Mesenchymal stem cell (in vitro differentiated cells and primary cell): Measurements from ENCODE around the gene ADAMTS17.

Source experiments
- DNase-seq: peaks from one replicate; pipeline ENCODE4 v3.0.0-alpha.2; 2013
- H2AFZ ChIP-seq: one replicate; pipeline ENCODE4 v1.6.1; 2013; ENCODE audit warnings: low read depth, mild to moderate bottlenecking, control low read depth, inconsistent platforms, low read length, moderate library complexity
- H2AK5ac ChIP-seq: 2 replicates; pipeline ENCODE4 v1.6.1; 2013; ENCODE audit warnings: low read length, moderate library complexity, mild to moderate bottlenecking, inconsistent platforms; ENCODE audit not compliant: severe bottlenecking
- H2BK120ac ChIP-seq: one replicate; pipeline ENCODE4 v1.6.1; 2013; ENCODE audit warnings: low read depth, mild to moderate bottlenecking, inconsistent platforms, low read length, moderate library complexity
- H2BK12ac ChIP-seq, 2 experiments: one replicate each; pipeline ENCODE4 v1.6.1; 2013; ENCODE audit warnings: inconsistent platforms in 2 of 2, low read length in 2 of 2, mild to moderate bottlenecking in 2 of 2, moderate library complexity in 2 of 2, control low read depth in 1 of 2
- H2BK15ac ChIP-seq: one replicate; pipeline ENCODE4 v1.6.1; 2013; ENCODE audit warnings: mild to moderate bottlenecking, low read depth, inconsistent platforms; ENCODE audit not compliant: poor library complexity, severe bottlenecking
- H2BK5ac ChIP-seq: 2 replicates; pipeline ENCODE4 v1.6.1; 2013; ENCODE audit warnings: low read depth, mild to moderate bottlenecking, low read length, control low read depth, inconsistent platforms; ENCODE audit not compliant: poor library complexity, severe bottlenecking
- H3K14ac ChIP-seq, 2 experiments: one replicate each; pipeline ENCODE4 v1.6.1; 2013; ENCODE audit warnings: inconsistent platforms in 2 of 2, low read length in 2 of 2, control low read depth in 1 of 2, mild to moderate bottlenecking in 1 of 2, moderate library complexity in 1 of 2
- H3K18ac ChIP-seq, 2 experiments: one replicate each; pipeline ENCODE4 v1.6.1; 2013; ENCODE audit warnings: inconsistent platforms in 2 of 2, low read length in 2 of 2, control low read depth in 1 of 2, low read depth in 1 of 2, mild to moderate bottlenecking in 1 of 2
- H3K23ac ChIP-seq, 2 experiments: one replicate each; pipeline ENCODE4 v1.6.1; 2013; ENCODE audit warnings: inconsistent platforms in 2 of 2, low read length in 2 of 2, mild to moderate bottlenecking in 2 of 2, moderate library complexity in 2 of 2, control low read depth in 1 of 2
- H3K27ac ChIP-seq: 2 replicates; pipeline ENCODE4 v1.5.1; 2013; ENCODE audit warnings: mild to moderate bottlenecking, moderate library complexity, low read length, control low read depth, inconsistent platforms; ENCODE audit not compliant: poor library complexity, severe bottlenecking
- H3K27me3 ChIP-seq, 2 experiments: 2 replicates each; pipeline versions ENCODE4 v1.6.1 to v1.7.0; 2013; ENCODE audit warnings: low read length in 2 of 2, mild to moderate bottlenecking in 2 of 2, moderate library complexity in 2 of 2, control low read depth in 1 of 2, inconsistent platforms in 1 of 2; ENCODE audit not compliant: control insufficient read depth in 1 of 2, insufficient read depth in 1 of 2
- H3K36me3 ChIP-seq, 2 experiments: 2 replicates each; pipeline versions ENCODE4 v1.6.1 to v1.7.0; 2013; ENCODE audit warnings: low read length in 2 of 2, control low read depth in 1 of 2, inconsistent platforms in 1 of 2, low read depth in 1 of 2, mild to moderate bottlenecking in 1 of 2; ENCODE audit not compliant: insufficient read depth in 2 of 2, control insufficient read depth in 1 of 2
- H3K4ac ChIP-seq, 2 experiments: one replicate each; pipeline ENCODE4 v1.6.1; 2013; ENCODE audit warnings: inconsistent platforms in 2 of 2, low read length in 2 of 2, mild to moderate bottlenecking in 2 of 2, moderate library complexity in 2 of 2, control low read depth in 1 of 2, low read depth in 1 of 2
- H3K4me1 ChIP-seq: 2 replicates; pipeline ENCODE4 v1.6.1; 2013; ENCODE audit warnings: low read depth, low read length, control low read depth; ENCODE audit not compliant: control insufficient read depth, insufficient read depth
- H3K4me2 ChIP-seq: 2 replicates; pipeline ENCODE4 v1.6.1; 2013; ENCODE audit warnings: low read length, mild to moderate bottlenecking, inconsistent platforms; ENCODE audit not compliant: poor library complexity, severe bottlenecking
- H3K4me3 ChIP-seq, 2 experiments: 2 replicates each; pipeline versions ENCODE4 v1.5.1 to v1.7.0; 2013; ENCODE audit warnings: low read length in 2 of 2, mild to moderate bottlenecking in 2 of 2, control low read depth in 1 of 2, low read depth in 1 of 2; ENCODE audit not compliant: insufficient read depth in 1 of 2
- H3K79me1 ChIP-seq: replicated peaks from 2 replicates; pipeline ENCODE4 v1.6.1; 2013; ENCODE audit warnings: mild to moderate bottlenecking, control low read depth, low read length, inconsistent platforms; ENCODE audit not compliant: poor library complexity, severe bottlenecking
- H3K9ac ChIP-seq: 2 replicates; pipeline ENCODE4 v1.7.0; 2013; ENCODE audit warnings: mild to moderate bottlenecking, low read length, moderate library complexity
- H3K9me3 ChIP-seq: 2 replicates; pipeline ENCODE4 v1.7.0; 2013; ENCODE audit warnings: mild to moderate bottlenecking, low read length; ENCODE audit not compliant: control insufficient read depth
- H4K8ac ChIP-seq: one replicate; pipeline ENCODE4 v1.6.1; 2013; ENCODE audit warnings: inconsistent platforms, mild to moderate bottlenecking, low read length, moderate library complexity
- H4K91ac ChIP-seq: one replicate; pipeline ENCODE4 v1.6.1; 2013; ENCODE audit warnings: mild to moderate bottlenecking, low read length, inconsistent platforms
- WGBS: methylation state at CpG from one replicate; pipeline ENCODE4 v1.1.7; 2013; ENCODE audit warnings: mixed read lengths; 5-methylcytosine and 5-hydroxymethylcytosine counted together

Gene ADAMTS17

DNA sequence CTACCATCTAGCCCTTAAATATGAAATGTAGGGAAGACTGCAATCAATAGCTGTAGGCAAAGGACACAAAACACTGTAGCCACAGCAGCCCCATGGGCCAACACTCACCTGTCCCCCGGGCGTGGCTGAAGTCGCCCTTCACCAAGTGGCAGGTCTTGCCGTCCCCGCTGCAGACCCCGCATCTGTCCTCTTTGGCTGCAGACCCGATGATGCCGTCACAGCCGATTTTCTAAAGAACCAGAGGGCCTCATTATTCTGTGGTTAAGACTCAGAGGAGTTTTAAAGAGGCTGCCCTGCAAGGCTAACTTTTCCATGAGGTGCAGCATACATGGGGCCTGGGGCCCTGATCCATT lies 245.6 kb downstream of the ADAMTS17 start:
- H3K27me3 ChIP-seq, result peaks cover 0 to 22% of the 10 kb centered on the region in 2 experiments
- no peaks in the 10 kb centered on the region for H3K79me1 ChIP-seq
- no peak overlapping the region for H2BK5ac ChIP-seq
- H3K18ac ChIP-seq, result no peak overlapping the region
- H3K9ac ChIP-seq, result no peak overlapping the region
- no peak overlapping the region for H2AFZ ChIP-seq
- no peaks in the 10 kb centered on the region for H3K4me1 ChIP-seq
- H3K4me3 ChIP-seq, result no peak overlapping the region
- no peak for DNase-seq
- no peak overlapping the region for H2BK15ac ChIP-seq
- no peak overlapping the region for H4K8ac ChIP-seq
- no peak overlapping the region for H3K14ac ChIP-seq
- H3K36me3 ChIP-seq, result no peaks in the 10 kb centered on the region
- H3K27ac ChIP-seq, result no peak overlapping the region
- H2BK12ac ChIP-seq, result no peak overlapping the region
- H3K4ac ChIP-seq, result no peak overlapping the region
- no peaks in the 10 kb centered on the region for H3K9me3 ChIP-seq
- 92% methylated on average over 9 of the region's 9 CpGs for WGBS
- no peak overlapping the region for H4K91ac ChIP-seq
- peak overlapping the region in 1 of 2 experiments; percentile 27 for H3K23ac ChIP-seq
- no peak overlapping the region for H2AK5ac ChIP-seq
- no peak overlapping the region for H2BK120ac ChIP-seq
- no peak overlapping the region for H3K4me2 ChIP-seq

DNA sequence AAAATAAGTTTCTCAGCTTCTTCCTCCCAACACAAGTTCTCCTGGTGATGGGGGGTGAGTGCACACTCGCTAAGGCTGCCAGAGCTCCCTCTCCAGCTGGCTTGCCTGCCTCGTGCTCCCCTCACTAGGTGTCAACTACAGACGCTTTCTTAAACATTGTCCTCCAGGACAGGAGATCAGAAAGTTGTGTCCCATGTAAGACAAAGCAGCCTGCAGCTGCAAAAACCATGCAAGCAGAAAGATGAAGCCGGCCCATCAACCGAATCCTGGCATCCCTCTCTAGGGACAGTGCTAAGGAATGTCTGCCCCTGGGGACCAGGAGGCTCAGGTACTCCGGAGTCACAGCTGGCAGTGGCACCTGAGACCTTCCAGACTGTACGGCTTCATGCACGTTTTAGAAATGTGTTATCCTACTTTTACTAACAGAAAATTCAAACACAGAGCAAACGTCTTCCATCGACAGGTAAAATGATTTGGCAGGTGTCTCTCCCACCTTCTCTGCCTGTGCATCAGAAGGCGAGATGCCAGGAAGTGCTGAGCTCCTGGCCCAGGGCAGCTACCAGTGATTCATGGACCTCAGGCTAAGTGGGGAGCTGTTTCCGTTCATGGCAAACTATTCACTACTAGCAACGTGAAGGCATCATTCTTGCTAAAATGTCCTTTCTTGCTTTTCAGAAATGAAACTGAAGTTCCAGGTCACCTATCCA lies 246.1 kb downstream of the ADAMTS17 start:
- 84% methylated on average over 13 of the region's 13 CpGs for WGBS

DNA sequence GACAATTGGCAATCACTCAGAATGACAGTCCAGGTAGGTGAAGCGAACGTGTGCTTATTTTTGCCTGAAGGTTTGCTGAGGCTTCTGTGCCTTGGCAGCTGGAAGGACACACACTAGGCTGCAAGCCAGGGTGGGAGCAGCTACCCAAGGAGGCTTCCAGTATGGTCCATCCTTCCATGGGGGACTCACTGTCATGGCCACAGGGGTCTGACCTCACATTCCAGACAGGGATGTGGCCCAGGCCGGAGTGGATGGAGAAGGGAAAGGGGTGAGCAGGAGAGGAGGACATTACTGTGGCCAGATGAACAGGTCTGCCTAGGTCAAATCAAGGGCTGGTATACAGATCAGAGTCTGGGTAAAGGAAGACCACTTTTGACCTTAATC lies 247.7 kb downstream of the ADAMTS17 start:
- Histone ChIP-seq H3K4me1 (no peaks in the 10 kb centered on the region), H3K9ac (no peak overlapping the region), H4K8ac (peak overlapping the region; percentile 40), H3K14ac (peak overlapping the region in 1 of 2 experiments; percentile 92), H4K91ac (peak overlapping the region; percentile 94), H3K79me1 (no peaks in the 10 kb centered on the region), H2AFZ (no peak overlapping the region), H2BK15ac (no peak overlapping the region), H2AK5ac (no peak overlapping the region), H3K4me2 (no peak overlapping the region), H3K27ac (no peak overlapping the region), H2BK5ac (no peak overlapping the region), H3K9me3 (no peaks in the 10 kb centered on the region), H3K4me3 (no peak overlapping the region), H3K23ac (no peak overlapping the region), H3K36me3 (no peaks in the 10 kb centered on the region), H2BK12ac (peak overlapping the region; percentile 79 to 84), H3K4ac (no peak overlapping the region), H3K18ac (peak overlapping the region; percentile 88 to 94), H2BK120ac (peak overlapping the region; percentile 38), H3K27me3 (peaks cover 0 to 13% of the 10 kb centered on the region in 2 experiments)
- no peak for DNase-seq
- WGBS, result 43% methylated on average over 3 of the region's 3 CpGs

More for the DNA sequence above, 246.1 kb downstream of the ADAMTS17 start:
- no peak overlapping the region for H2BK5ac ChIP-seq
- H4K8ac ChIP-seq, result no peak overlapping the region
- no peaks in the 10 kb centered on the region for H3K4me1 ChIP-seq
- H3K23ac ChIP-seq, result no peak overlapping the region
- no peak overlapping the region for H3K9ac ChIP-seq
- no peaks in the 10 kb centered on the region for H3K79me1 ChIP-seq
- peaks cover 0 to 22% of the 10 kb centered on the region in 2 experiments for H3K27me3 ChIP-seq
- no peak overlapping the region for H3K4me3 ChIP-seq
- no peaks in the 10 kb centered on the region for H3K9me3 ChIP-seq
- H3K4ac ChIP-seq, result no peak overlapping the region
- no peak overlapping the region for H3K4me2 ChIP-seq
- no peak overlapping the region for H3K14ac ChIP-seq
- no peak overlapping the region for H2BK120ac ChIP-seq
- no peak overlapping the region for H2AFZ ChIP-seq
- no peak overlapping the region for H2AK5ac ChIP-seq
- H3K18ac ChIP-seq, result no peak overlapping the region
- no peak overlapping the region for H4K91ac ChIP-seq
- no peak overlapping the region for H2BK15ac ChIP-seq
- no peak overlapping the region for H2BK12ac ChIP-seq
- H3K27ac ChIP-seq, result no peak overlapping the region
- no peaks in the 10 kb centered on the region for H3K36me3 ChIP-seq
- no peak for DNase-seq

DNA sequence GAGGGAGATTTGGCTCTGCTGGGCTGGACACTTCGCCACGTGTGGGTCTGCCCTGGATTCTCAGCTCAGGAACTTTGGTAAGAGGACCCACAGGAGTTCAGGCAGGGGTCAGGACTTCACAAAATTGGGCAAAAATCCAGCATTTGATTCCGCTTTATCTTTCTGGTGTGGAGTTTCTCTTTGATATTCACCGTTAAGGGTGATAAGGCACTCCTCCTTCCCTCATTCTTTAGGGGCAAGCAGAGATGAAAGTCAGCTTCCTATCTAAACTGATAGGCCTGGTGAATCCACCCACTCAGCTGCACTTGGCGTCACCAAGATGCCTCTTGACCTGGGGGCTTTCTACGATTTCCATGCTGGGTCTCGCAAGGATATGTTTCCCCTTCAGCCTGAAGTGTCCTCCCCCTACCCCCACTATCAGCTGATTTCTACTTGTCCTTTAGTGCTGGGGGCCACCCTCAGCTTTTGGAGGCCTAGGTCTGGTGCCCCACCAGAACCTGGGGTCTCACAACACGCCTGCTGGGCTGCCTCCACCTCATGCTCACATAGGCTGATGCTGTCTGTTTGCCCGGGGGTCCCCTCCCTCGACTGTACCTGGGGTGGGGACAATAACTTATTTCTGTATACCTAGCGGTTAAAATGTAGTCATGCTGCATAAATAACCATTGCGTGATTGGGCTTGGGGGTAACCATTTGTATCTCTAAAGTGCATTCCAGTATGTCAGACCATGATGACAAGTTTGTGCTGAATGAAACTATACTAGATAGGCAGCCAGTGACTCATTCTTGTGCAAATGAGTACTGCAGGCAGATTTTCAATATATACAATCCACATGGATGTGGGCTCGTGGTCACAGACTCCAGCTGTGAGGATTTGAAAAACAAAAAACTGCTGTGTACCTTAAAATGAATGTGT lies 248.3 kb downstream of the ADAMTS17 start:
- H3K9me3 ChIP-seq, result no peaks in the 10 kb centered on the region
- H2BK15ac ChIP-seq, result peak overlapping the region; percentile 86
- no peak overlapping the region for H3K4me3 ChIP-seq
- H3K36me3 ChIP-seq, result no peaks in the 10 kb centered on the region
- H3K27me3 ChIP-seq, result peaks cover 0 to 7% of the 10 kb centered on the region in 2 experiments
- peak overlapping the region; percentile 88 to 94 for H3K18ac ChIP-seq
- H3K79me1 ChIP-seq, result no peaks in the 10 kb centered on the region
- peak overlapping the region; percentile 68 to 79 for H2BK12ac ChIP-seq
- H2BK5ac ChIP-seq, result no peak overlapping the region
- no peak overlapping the region for H2AFZ ChIP-seq
- H2AK5ac ChIP-seq, result no peak overlapping the region
- no peak overlapping the region for H2BK120ac ChIP-seq
- H3K4ac ChIP-seq, result no peak overlapping the region
- peak overlapping the region; percentile 74 for H4K91ac ChIP-seq
- H3K4me1 ChIP-seq, result no peaks in the 10 kb centered on the region
- no peak overlapping the region for H3K23ac ChIP-seq
- H3K14ac ChIP-seq, result no peak overlapping the region
- no peak overlapping the region for H4K8ac ChIP-seq
- no peak overlapping the region for H3K4me2 ChIP-seq
- DNase-seq, result peak; percentile 87
- WGBS, result 57% methylated on average over 13 of the region's 13 CpGs
- H3K9ac ChIP-seq, result no peak overlapping the region
- no peak overlapping the region for H3K27ac ChIP-seq
